Omental fat pad (tissue), 4 donors: ENCODE measurements around the gene SLF2. TPM values are rescaled to one million over a fixed set of nuclear protein-coding genes. Genes with fewer than 3 reads are reported as not detected.

Experiments
- ATAC-seq: fragments of 150-250 bp; one replicate; pipeline ENCODE4 v1.9.1; 2016; ENCODE audit warnings: mild to moderate bottlenecking, moderate library complexity; ENCODE audit not compliant: low FRiP score
- DNase-seq: peaks from one replicate; pipeline ENCODE4 v3.0.0-alpha.2; 2019; ENCODE audit warnings: low spot score
- CTCF ChIP-seq, 3 donors: fragments of 450-650 bp; IDR thresholded peaks; one replicate each; pipeline ENCODE4 v1.5.1; 2016 to 2017; ENCODE audit warnings: antibody characterized with exemption in 3 of 3, mild to moderate bottlenecking in 3 of 3, moderate library complexity in 2 of 3
- total RNA-seq, 4 donors: library from RNA; depleted of rRNA; stranded (reverse); fragments of >200 nt; gene quantifications; one replicate each; pipeline ENCODE4 v1.1.0, GENCODE V29; 2016

Gene SLF2
- total RNA-seq, 4 donors from 2014 or later: 14.9 to 37.8 (median 21.9) TPM

- DNase-seq: no peak
- ATAC-seq: no peak
- TF ChIP-seq CTCF (IDR thresholded peaks at IDR 0.05): no peak
These were observed 47.5 kb downstream of the SLF2 start for GRCh38 chr10:100960251-100960650.

GRCh38 chr10:100962351-100963080 lies 49.8 kb downstream of the SLF2 start:
- ATAC-seq (no peak), DNase-seq (no peak)
- TF ChIP-seq CTCF (IDR thresholded peaks at IDR 0.05): no peak

- ATAC-seq (no peak), DNase-seq (no peak)
- no peak for TF ChIP-seq CTCF (IDR thresholded peaks at IDR 0.05)
These were observed 51.1 kb downstream of the SLF2 start for GRCh38 chr10:100963826-100964225.

GRCh38 chr10:100965820-100966219 lies 53.1 kb downstream of the SLF2 start:
- ATAC-seq: no peak
- TF ChIP-seq CTCF (IDR thresholded peaks at IDR 0.05): no peak
- DNase-seq: no peak

- ATAC-seq (no peak), DNase-seq (no peak)
- no peak for TF ChIP-seq CTCF (IDR thresholded peaks at IDR 0.05)
These were observed 54.1 kb downstream of the SLF2 start for GRCh38 chr10:100966887-100967286.

GRCh38 chr10:100967332-100967731 lies 54.6 kb downstream of the SLF2 start:
- DNase-seq (no peak), ATAC-seq (no peak)
- no peak for TF ChIP-seq CTCF (IDR thresholded peaks at IDR 0.05)

GRCh38 chr10:100968062-100968736 lies 55.4 kb downstream of the SLF2 start:
- no peak for ATAC-seq
- no peak for TF ChIP-seq CTCF (IDR thresholded peaks at IDR 0.05)
- DNase-seq: no peak
